Measurements from ENCODE around the gene FANK1.

FANK1 gene

GRCh38 chr10:125896088-125896934 is at the start of gene FANK1:
TSS of gene FANK1 (plus strand) at chr10:125896564. CDS start at chr10:125896643, 79 bp downstream.
- DNase-seq (ENCODE audit: low spot score), result peak; percentile 70

- no peak for DNase-seq (ENCODE audit: low spot score)
Measured at GRCh38 chr10:125846894-125847293, 49.5 kb upstream of the FANK1 start.

- DNase-seq (ENCODE audit: low spot score), result no peak
Measured at GRCh38 chr10:125848371-125848770, 48.0 kb upstream of the FANK1 start.

- no peak for DNase-seq (ENCODE audit: low spot score)
Measured at GRCh38 chr10:125848857-125849256, 47.5 kb upstream of the FANK1 start.

- DNase-seq (ENCODE audit: low spot score), result no peak
Measured at GRCh38 chr10:125849448-125849847, 46.9 kb upstream of the FANK1 start.

GRCh38 chr10:125850766-125851731 is 45.3 kb upstream of the FANK1 start:
- no peak for DNase-seq (ENCODE audit: low spot score)

GRCh38 chr10:125852487-125852886 is 43.9 kb upstream of the FANK1 start:
- DNase-seq (ENCODE audit: low spot score), result no peak

- DNase-seq (ENCODE audit: low spot score), result no peak
Measured at GRCh38 chr10:125857185-125857760, 39.1 kb upstream of the FANK1 start.

- DNase-seq (ENCODE audit: low spot score), result no peak
Measured at GRCh38 chr10:125859128-125859817, 37.1 kb upstream of the FANK1 start.

GRCh38 chr10:125865120-125865519 is 31.2 kb upstream of the FANK1 start:
- no peak for DNase-seq (ENCODE audit: low spot score)

- no peak for DNase-seq (ENCODE audit: low spot score)
Measured at GRCh38 chr10:125866421-125867029, 29.8 kb upstream of the FANK1 start.

GRCh38 chr10:125868372-125868975 is 27.9 kb upstream of the FANK1 start:
- peak; percentile 10 for DNase-seq (ENCODE audit: low spot score)

GRCh38 chr10:125871338-125871737 is 25.0 kb upstream of the FANK1 start:
- DNase-seq (ENCODE audit: low spot score), result no peak

GRCh38 chr10:125878957-125879835 is 17.2 kb upstream of the FANK1 start:
- no peak for DNase-seq (ENCODE audit: low spot score)

GRCh38 chr10:125880719-125881118 is 15.6 kb upstream of the FANK1 start:
- DNase-seq (ENCODE audit: low spot score), result no peak

GRCh38 chr10:125881192-125881591 is 15.2 kb upstream of the FANK1 start, which contains the start of gene DHX32:
TSS of gene DHX32 (minus strand) at chr10:125881292. CDS start at chr10:125880824, 468 bp downstream.
- no peak for DNase-seq (ENCODE audit: low spot score)

- no peak for DNase-seq (ENCODE audit: low spot score)
Measured at GRCh38 chr10:125882596-125882995, 13.8 kb upstream of the FANK1 start.

GRCh38 chr10:125883211-125883610 is 13.2 kb upstream of the FANK1 start:
- DNase-seq (ENCODE audit: low spot score), result no peak

- no peak for DNase-seq (ENCODE audit: low spot score)
Measured at GRCh38 chr10:125886914-125887512, 9.4 kb upstream of the FANK1 start.

Measured in CD4-positive, alpha-beta T cell treated with Interleukin-15 for 4 hours (primary cell).